ENCODE results near the gene TSNAX. TPM values are rescaled to one million over a fixed set of nuclear protein-coding genes. Genes with fewer than 3 reads are reported as not detected.

TSNAX gene
- total and polyA plus RNA-seq, 9 donors: 19.9 to 43.0 (median 32.0) TPM

DNA sequence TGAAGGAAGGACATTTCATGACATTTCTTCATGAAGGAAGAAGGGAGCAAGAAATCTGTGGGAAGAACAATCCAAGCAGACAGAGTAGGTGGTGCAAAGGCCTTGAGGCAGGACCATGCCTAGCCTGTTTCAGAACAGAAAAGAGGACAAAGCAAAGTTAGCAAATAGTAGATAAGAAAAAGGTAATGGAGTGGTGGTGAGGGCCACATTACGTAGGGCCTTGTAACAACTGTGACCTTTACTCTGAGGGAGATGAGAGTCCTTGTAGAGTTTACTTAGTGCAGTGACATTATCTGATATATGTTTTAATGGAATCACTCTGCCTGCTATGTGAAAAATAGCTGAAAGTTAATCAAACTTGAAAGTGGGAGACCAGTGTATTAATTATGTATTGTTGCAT, 6.4 kb upstream of the TSNAX start:
- H3K36me3 ChIP-seq: no peaks in the 10 kb centered on the region
- no peaks in the 10 kb centered on the region for H3K9me3 ChIP-seq
- no peak for DNase-seq
- WGBS, 3 donors: 84 to 100% (median 95%) methylated on average over 1 of the region's 1 CpG
- H3K27ac ChIP-seq: no peak overlapping the region
- H3K27me3 ChIP-seq: no peaks in the 10 kb centered on the region
- intact Hi-C loops (cut with DNase I): loop anchor here in 1 of 4 donors (10.0 kb wide), 1 partner anchor 97 kb away; the partner anchor contains the start of gene EGLN1
- no peaks in the 10 kb centered on the region for H3K4me1 ChIP-seq (ENCODE audit: insufficient read depth)
- no peak overlapping the region for H3K4me3 ChIP-seq
- TF ChIP-seq, protein P1, sequence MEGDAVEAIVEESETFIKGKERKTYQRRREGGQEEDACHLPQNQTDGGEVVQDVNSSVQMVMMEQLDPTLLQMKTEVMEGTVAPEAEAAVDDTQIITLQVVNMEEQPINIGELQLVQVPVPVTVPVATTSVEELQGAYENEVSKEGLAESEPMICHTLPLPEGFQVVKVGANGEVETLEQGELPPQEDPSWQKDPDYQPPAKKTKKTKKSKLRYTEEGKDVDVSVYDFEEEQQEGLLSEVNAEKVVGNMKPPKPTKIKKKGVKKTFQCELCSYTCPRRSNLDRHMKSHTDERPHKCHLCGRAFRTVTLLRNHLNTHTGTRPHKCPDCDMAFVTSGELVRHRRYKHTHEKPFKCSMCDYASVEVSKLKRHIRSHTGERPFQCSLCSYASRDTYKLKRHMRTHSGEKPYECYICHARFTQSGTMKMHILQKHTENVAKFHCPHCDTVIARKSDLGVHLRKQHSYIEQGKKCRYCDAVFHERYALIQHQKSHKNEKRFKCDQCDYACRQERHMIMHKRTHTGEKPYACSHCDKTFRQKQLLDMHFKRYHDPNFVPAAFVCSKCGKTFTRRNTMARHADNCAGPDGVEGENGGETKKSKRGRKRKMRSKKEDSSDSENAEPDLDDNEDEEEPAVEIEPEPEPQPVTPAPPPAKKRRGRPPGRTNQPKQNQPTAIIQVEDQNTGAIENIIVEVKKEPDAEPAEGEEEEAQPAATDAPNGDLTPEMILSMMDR (IDR thresholded peaks at IDR 0.05): no peak

DNA sequence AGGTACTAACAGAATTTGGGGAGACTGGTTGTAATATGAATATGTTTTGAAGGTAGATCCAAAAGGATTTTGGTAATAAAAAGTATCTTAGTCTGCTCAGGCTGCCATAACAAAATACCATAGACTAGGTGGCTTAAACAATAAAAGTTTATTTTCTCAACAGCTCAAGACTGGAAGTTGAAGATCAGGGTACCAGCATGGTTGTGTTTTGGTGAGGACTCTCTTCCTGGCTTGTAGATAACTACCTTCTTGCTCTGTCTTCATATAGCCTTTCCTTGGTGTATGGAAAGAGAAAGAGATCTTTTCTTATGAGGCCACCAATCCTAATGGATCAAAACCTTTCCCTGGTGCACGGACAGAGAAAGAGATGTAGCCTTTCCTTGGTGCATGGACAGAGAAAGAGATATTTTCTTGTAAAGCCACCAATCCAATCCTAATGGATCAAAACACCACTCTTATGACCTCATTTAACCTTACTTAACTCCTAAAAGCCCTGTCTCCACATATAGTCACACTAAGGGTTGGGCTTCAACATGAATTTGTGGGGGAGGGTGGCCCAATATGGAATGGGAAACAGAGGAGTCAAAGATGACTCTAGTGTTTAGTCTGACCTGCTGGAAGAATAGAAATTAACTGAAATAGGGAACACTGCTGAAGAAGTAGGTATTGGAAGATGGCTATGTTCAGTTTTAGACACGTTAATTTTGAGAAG, 5.4 kb upstream of the TSNAX start:
- no peaks in the 10 kb centered on the region for H3K4me1 ChIP-seq (ENCODE audit: insufficient read depth)
- H3K4me3 ChIP-seq: no peak overlapping the region
- no peaks in the 10 kb centered on the region for H3K9me3 ChIP-seq
- no peaks in the 10 kb centered on the region for H3K27me3 ChIP-seq
- TF ChIP-seq EP300 (IDR thresholded peaks at IDR 0.05) (no peak), POLR2A (IDR thresholded peaks at IDR 0.05) (no peak)
- TF ChIP-seq, protein P1 (IDR thresholded peaks at IDR 0.05): no peak
- H3K27ac ChIP-seq: no peak overlapping the region
- H3K36me3 ChIP-seq: no peaks in the 10 kb centered on the region
- intact Hi-C loops (cut with DNase I): loop anchor here in 1 of 4 donors (10.0 kb wide), 1 partner anchor 98 kb away; the partner anchor contains the start of gene EGLN1
- no peak for DNase-seq
- 90 to 97% (median 90%) methylated on average over 2 of the region's 2 CpGs for WGBS, 3 donors

DNA sequence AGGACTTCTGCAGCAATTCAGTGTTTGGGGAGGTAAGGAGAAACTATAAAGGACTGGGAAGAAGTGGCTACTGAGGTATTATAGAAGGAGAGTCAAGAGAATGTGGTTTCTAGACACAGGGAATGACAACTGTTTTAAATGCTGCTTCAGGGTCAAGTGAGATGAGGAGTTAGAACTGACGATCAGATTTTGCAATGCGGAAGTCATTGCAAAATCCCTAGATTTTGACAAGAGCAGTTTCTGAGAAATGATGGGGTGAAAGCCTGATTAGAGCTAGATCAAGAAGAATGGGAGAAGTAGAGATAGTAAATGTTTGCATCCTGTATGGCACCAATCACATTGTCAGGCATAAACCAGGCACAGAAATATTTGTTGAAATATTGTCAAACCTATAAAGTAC, 4.7 kb upstream of the TSNAX start:
- no peaks in the 10 kb centered on the region for H3K36me3 ChIP-seq
- H3K4me1 ChIP-seq (ENCODE audit: insufficient read depth): no peaks in the 10 kb centered on the region
- no peaks in the 10 kb centered on the region for H3K27me3 ChIP-seq
- H3K27ac ChIP-seq: no peak overlapping the region
- H3K9me3 ChIP-seq: no peaks in the 10 kb centered on the region
- no peak for DNase-seq
- no peak overlapping the region for H3K4me3 ChIP-seq
- TF ChIP-seq, protein P1 (IDR thresholded peaks at IDR 0.05): no peak
- TF ChIP-seq EP300 (IDR thresholded peaks at IDR 0.05) (no peak), POLR2A (IDR thresholded peaks at IDR 0.05) (no peak)
- intact Hi-C loops (cut with DNase I): loop anchor here in 1 of 4 donors (10.0 kb wide), 1 partner anchor 99 kb away; the partner anchor contains the start of gene EGLN1
- WGBS, 3 donors: 84 to 88% (median 86%) methylated on average over 2 of the region's 2 CpGs

DNA sequence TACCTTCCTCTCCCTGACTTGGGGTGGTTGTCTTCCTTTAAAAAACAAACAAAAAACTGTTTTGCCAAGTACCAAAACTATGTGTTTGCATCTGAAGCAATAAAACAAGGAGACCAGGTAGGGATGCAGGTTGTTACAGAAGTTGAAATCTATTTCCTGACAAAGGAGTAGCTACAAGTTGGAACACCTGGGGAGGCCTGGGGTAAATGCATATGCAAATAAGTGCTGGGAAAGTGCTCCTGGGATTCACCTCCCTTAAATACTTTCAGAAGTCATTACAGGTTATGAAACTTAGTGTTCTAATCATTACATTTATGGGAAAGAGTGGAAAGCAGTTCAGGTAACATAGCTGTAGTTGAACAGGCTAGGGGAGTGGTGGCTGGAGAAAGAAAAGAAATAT, 1.9 kb upstream of the TSNAX start:
- H3K9me3 ChIP-seq: no peaks in the 10 kb centered on the region
- TF ChIP-seq EP300 (IDR thresholded peaks at IDR 0.05) (no peak), POLR2A (IDR thresholded peaks at IDR 0.05) (no peak)
- TF ChIP-seq, protein P1 (IDR thresholded peaks at IDR 0.05): no peak
- intact Hi-C loops (cut with DNase I): loop anchor here in 1 of 4 donors (10.0 kb wide), 1 partner anchor 102 kb away; the partner anchor contains the start of gene EGLN1
- H3K27me3 ChIP-seq: no peaks in the 10 kb centered on the region
- H3K4me3 ChIP-seq: no peak overlapping the region
- H3K4me1 ChIP-seq (ENCODE audit: insufficient read depth): peaks cover 6% of the 10 kb centered on the region
- H3K27ac ChIP-seq: no peak overlapping the region
- no peaks in the 10 kb centered on the region for H3K36me3 ChIP-seq
- DNase-seq: no peak
